ENCODE data around the gene NRDC.

Gene NRDC, protein sequence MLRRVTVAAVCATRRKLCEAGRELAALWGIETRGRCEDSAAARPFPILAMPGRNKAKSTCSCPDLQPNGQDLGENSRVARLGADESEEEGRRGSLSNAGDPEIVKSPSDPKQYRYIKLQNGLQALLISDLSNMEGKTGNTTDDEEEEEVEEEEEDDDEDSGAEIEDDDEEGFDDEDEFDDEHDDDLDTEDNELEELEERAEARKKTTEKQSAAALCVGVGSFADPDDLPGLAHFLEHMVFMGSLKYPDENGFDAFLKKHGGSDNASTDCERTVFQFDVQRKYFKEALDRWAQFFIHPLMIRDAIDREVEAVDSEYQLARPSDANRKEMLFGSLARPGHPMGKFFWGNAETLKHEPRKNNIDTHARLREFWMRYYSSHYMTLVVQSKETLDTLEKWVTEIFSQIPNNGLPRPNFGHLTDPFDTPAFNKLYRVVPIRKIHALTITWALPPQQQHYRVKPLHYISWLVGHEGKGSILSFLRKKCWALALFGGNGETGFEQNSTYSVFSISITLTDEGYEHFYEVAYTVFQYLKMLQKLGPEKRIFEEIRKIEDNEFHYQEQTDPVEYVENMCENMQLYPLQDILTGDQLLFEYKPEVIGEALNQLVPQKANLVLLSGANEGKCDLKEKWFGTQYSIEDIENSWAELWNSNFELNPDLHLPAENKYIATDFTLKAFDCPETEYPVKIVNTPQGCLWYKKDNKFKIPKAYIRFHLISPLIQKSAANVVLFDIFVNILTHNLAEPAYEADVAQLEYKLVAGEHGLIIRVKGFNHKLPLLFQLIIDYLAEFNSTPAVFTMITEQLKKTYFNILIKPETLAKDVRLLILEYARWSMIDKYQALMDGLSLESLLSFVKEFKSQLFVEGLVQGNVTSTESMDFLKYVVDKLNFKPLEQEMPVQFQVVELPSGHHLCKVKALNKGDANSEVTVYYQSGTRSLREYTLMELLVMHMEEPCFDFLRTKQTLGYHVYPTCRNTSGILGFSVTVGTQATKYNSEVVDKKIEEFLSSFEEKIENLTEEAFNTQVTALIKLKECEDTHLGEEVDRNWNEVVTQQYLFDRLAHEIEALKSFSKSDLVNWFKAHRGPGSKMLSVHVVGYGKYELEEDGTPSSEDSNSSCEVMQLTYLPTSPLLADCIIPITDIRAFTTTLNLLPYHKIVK

GRCh38 chr1:51878616-51879336 lies at the start of gene NRDC:
TSS of gene NRDC (minus strand) at chr1:51878727. CDS start at chr1:51878615, 112 bp downstream.
- peak; percentile 100 for DNase-seq

GRCh38 chr1:51927029-51927428 lies 48.5 kb upstream of the NRDC start:
- DNase-seq = no peak

DNA sequence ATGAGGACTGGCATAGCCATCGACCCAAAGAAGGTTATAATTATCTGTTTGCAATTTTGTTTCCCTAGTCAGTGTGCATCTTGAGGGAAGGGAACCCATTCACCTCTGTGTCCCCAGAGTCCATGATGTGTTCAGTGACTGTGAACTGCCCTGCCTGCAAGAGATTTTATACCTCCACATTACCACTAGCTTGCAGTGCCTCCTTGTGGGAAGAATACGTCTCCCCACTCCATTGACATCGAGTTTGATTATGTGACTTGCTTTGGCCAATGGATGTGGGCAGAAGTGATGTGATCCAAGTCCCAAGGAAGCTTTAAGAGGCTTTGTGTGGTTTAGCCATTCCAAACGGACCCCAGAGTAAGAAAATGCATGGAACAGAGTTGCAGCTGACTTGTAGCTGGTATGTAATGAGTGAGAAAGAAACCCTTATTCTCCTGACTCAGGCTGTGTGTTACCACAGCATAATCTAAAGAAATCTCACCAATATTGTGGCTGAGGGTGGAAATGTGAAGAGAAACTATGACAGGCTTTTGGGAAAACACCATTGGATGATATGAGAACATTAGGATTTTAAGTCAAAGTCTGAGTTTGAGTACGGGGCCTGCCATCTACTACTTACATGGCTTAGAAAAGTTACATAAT lies 47.8 kb upstream of the NRDC start:
- no peak for DNase-seq

- no peak for DNase-seq
These were observed 45.9 kb upstream of the NRDC start for GRCh38 chr1:51924455-51924854.

- DNase-seq = no peak
These were observed 43.5 kb upstream of the NRDC start for GRCh38 chr1:51922040-51922439.

DNA sequence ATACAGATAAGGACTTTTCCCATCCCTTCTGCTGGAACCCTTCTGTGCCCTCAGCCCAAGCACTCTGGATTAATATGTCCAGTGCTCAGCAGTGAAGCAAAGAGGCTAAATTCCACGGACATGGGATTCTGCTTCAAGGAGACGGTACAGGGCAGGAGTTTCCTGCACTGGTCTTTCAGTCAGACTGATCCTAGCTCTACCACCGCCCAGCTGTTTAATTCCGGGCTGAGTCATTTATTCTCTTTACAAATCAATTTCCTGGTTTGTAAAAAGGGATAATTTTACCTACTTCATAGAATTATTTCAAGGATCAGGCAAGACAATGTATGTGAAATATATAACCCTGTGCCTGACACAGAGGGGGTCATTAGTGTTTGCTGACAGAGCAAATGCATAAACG lies 41.6 kb upstream of the NRDC start:
- DNase-seq = no peak

GRCh38 chr1:51919684-51920083 lies 41.2 kb upstream of the NRDC start:
- no peak for DNase-seq

DNA sequence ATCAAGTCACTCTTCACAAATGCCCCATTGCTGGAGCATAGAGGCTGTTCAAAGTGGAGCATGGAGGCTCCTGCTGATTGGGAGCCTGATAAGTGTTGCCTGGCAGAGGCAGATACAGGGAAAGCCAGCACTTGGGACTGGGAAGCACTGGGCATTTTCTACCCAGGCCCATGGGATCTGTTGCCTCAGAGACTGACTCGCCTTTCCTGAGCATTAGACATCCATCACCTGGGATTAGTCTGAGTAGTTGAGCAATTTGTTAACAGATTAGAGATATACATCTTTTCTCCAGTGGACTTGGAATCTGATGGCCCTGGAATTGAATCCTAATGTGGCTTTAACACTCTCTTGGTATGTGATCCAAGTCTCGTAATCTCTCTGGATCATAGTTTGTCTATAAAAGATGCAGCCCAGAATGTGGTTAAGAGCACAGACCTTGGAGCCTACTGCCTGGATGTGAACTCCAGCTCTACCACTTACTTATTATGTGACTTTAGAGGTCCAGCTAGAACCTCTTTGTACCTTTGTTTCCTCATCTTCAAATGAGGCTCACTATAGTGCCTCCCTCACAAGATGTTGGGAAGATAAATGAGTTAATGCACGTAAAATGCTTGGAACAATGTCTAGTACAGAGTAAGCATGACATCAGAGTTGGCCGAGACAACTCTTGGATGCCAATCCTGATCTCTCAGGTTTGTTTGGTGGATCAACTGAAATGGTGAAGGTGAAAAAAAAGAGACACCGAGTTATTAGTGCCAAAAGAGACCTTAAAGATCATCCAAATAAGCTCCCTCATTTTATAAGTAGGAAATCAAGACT lies 38.3 kb upstream of the NRDC start:
- no peak for DNase-seq

- no peak for DNase-seq
These were observed 37.4 kb upstream of the NRDC start for GRCh38 chr1:51915951-51916350.

DNA sequence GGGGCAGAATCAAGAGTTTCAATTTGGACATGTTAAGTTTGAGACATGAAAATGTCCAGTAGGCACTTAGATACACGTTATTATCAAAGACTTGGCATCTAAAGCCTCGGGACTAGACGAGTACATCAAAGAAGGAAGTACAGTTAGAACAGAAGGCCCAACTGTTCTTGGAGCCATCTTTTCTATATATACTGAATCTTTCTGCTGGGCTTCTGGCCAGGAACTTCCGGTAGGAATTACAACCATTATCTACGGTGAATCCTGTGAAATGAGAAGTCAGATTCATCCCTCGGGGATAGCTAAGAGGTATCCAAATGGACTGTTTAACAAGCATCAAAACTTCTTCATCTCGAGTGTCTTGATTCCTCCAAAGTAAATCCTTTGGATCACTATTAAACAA lies 34.4 kb upstream of the NRDC start:
- no peak for DNase-seq

DNA sequence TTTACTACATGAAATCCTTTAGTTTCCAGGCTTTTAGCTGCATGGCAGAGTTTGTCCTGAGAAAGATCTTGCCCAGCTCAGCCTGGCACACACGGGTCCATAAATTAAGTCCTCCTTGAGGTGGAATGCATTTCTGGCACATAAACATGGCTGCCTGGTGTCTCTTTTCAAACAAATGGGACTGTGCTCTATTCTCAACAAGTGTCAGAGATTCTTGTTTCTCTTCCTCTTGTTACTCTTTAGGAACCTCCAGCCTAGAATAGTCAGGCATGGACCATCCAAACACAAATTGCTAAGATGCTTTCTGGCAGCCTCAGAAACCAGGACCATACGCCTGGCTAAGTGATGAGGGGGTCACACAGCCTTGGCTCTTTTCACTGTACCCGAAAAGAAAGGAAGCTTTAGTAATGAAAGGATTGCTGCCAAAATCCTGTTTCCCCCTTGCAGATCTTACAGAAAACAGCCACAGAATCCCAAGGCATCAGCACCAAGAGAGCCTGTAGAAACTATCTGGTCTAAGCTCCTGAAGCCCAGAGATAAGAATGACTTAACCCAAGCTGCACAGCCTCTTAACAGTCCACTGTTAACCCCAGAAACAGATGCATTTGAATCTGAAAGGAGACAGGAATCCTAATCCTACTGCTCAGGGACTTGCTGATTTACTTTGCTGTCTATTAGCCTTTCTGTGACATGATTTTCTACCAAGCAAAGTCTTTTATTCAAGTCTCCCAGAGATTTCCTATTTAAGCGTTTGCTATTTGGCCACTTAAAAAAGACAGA lies 31.9 kb upstream of the NRDC start:
- no peak for DNase-seq

DNA sequence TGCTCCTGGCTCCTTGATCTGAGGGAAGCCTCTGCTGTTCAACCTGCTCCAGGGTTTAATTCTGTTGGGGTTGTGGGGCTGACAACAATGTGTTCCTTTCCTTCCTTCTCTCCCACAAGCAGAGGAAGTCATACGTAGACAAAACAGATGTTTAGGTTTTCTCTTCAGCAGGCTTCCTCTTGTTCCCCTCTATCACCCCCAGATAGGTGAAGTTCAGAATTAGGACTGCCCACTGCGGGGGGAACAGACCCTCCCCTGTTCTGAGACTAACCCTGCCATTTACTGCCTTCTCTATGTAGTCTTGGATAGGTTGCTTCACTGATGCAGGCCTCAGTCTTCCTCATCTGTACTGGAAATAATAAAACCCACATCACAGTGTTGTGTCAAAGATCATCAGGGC lies 30.0 kb upstream of the NRDC start:
- DNase-seq = no peak

DNA sequence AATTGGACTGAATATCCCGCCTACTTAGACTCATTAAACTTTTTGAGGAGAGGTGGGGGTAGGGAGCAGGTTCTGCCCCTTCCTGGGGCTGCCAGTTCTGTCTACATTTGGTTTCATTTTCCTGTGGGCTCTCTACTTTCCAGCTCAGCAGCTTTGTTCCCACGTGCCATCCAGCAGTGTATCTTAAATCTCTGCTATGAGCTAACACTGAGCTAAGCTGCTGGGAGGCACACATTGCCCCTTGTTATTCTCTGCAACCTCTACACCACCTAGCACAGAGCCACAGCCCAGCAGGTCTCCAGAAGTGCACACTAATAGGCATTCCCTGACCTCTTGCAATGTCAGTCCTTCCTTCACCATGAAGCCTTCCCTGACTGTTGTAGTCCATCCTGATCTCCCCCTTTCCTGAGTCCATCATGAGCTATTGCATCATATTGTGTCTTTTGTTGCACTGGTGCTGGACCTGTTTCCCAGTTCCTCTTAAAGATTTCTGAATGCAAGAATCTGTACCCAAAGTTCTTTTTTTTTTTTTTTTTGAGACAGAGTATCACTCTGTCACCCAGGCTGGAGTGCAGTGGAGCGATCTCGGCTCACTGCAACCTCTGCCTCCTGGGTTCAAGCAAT lies 28.7 kb upstream of the NRDC start:
- no peak for DNase-seq

- DNase-seq = peak; percentile 72
These were observed 28.0 kb upstream of the NRDC start for GRCh38 chr1:51906306-51907078.

DNA sequence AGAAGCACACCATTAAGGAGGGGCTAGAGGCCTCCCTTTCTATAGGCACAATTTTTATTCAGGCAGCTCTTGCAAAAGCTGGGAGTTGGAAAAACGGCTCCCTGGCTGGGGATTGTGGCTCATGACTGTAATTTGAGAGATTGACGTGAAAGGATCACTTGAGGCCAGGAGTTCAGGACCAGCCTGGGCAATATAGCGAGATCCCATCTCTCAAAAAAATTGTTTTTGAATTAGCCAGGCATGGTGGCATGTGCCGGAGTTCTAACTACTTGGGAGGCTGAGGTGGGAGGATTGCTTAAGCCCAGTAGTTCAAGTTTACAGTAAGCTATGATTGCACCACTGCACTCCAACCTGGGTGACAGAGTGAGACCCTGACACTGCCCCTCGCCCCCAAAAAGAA lies 23.9 kb upstream of the NRDC start:
- no peak for DNase-seq

- DNase-seq = peak; percentile 7
These were observed 22.6 kb upstream of the NRDC start for GRCh38 chr1:51901151-51901550.

DNA sequence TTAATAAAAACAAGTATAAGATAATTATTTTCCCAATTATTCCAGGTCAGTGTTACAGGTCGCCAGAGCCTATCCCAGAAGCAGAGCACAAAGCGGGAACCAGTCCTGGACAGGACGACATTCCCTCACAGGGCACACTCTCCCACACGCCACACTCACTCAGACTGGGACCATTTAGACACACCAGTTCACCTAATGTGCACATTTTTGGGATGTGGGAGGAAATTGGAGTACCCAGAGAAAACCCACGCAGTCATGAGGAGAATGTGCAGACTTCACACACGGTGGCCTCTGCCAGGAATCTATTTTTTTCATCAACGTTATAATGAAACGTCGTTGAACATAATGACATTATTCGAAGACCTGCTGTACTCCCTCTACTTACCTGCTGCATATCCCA lies 20.5 kb upstream of the NRDC start:
- no peak for DNase-seq

DNA sequence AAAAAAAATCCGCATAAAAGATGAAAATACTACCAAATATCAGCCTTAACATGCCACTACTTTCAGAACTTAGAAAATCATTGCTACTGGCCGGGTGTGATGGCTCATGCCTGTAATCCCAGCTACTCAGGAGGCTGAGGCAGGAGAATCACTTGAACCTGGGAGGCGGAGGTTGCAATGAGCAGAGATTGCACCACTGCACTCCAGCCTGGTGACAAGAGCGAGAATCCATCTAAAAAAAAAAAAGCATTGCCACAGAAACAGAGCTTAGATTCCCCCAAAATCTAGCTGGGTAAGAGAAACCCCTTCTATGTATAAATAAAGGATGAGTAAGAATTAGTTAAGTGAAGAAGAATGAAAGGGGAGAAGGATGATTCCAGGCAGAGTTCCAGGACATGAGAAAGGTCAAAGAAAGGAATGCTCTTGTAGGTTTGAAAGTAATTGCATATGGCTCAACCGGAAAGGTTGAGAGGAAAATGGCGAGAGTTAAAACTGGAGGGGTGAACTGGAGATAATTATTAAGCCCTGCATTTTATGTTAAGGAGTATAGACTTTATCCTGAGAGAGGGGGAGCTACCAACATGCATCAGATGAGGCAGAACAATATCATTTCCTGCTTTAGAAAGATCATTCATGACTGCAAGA lies 19.7 kb upstream of the NRDC start:
- DNase-seq = peak; percentile 97

DNA sequence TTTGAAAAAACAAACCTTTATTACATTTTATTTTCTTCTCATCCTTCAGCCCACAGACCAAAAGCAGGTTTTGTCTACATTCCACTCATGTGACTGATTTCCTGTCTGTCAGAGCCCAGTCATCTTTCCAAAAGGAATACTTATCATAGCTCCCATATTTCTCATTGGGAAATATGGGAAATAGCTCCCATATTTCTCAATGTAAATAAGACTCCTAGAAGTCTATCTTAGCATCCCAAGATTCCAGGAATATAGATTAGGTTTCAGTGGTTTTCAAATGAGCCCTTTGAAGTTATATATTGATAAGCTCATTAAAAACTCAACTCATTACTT lies 19.1 kb upstream of the NRDC start:
- DNase-seq = peak; percentile 67
